Hematopoietic multipotent progenitor cell treated with erythropoietin and hydrocortisone succinate and interleukin-3 and kit ligand, for 6 days (in vitro differentiated cells): ENCODE results near the gene EARS2.
"Not testable (repeated sequence)": the region's sequence is repeated elsewhere in the genome, so short reads cannot be mapped to it uniquely, and the experiment has no call there.

ENCODE experiments used
- DNase-seq: peaks from one replicate; pipeline ENCODE4 v3.0.0-alpha.2; 2015

EARS2 gene

GRCh38 chr16:23523876-23524385 lies 33.2 kb downstream of the EARS2 start:
- no peak for DNase-seq

- DNase-seq, result no peak
Observed at GRCh38 chr16:23523321-23523720, 33.8 kb downstream of the EARS2 start.

DNA sequence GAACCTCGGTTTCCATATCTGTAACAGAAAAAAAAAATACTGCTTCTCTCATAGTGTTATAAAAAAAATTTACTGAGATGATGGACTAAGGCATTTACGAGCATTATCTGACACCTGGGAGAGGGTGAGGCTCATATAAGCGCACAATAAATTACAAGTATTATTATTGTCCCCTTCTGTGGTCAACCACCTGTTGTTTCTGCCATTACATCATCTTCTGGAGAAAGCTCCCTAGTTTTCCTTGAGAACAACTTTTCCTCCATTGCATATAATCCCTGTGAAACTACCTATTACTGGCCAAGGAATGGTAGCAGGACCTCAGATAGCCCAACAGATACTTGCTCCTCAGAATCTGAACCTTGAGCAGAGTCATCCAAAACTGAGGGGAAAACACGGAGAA lies 35.2 kb downstream of the EARS2 start:
- DNase-seq, result no peak

DNA sequence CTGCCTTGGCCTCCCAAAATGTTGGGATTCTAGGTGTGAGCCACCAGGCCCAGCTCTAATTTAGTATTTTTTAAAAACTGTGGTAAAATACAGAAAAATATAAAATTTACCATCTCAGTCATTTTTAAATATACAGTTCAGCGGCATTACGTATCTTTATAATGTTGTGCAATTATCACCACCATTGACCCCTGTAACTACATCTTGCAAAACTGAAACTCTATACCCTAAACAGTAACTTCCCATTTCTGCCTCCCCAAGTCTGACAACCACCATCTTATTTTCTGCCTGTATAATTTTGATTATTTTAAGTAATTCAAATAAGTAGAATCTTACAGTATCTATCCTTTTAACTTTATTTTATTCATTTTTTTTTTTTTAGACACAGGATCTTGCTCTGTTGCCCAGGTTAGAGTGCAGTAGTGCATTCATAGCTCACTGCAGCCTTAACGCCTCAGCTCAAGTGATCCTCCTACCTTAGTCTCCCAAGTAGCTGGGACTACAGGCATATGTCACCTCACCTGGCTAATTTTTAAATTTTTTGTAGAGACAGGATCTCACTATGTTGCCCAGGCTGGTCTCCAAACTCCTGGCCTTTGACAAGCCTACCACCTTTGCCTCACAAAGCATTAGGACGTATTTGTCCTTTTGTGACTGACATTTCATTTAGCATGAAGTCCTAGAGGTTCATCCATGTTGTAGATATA lies 36.0 kb downstream of the EARS2 start:
- peak; percentile 48 for DNase-seq

DNA sequence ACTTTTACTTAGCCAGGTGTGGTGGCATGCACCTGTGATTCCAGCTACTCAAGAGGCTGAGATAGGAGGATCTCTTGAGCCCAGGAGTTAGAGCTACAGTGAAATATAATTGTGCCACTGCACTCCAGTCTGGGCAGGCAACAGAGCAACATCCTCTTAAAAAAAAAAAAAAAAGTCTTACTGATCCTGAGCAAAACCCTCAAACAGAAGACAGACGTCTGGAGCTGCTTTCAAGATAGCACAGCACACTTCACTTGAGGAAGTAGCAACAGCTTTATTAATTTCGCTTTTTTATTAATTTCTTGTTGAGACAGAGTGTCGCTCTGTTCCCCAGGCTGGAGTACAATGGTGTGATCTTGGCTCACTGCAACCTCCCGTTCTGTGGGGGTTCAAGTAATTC lies 36.6 kb downstream of the EARS2 start:
- no peak for DNase-seq

- no peak for DNase-seq
Observed at GRCh38 chr16:23519282-23519681, 37.9 kb downstream of the EARS2 start.

GRCh38 chr16:23518435-23518891 lies 38.7 kb downstream of the EARS2 start:
- peak; percentile 53 for DNase-seq

DNA sequence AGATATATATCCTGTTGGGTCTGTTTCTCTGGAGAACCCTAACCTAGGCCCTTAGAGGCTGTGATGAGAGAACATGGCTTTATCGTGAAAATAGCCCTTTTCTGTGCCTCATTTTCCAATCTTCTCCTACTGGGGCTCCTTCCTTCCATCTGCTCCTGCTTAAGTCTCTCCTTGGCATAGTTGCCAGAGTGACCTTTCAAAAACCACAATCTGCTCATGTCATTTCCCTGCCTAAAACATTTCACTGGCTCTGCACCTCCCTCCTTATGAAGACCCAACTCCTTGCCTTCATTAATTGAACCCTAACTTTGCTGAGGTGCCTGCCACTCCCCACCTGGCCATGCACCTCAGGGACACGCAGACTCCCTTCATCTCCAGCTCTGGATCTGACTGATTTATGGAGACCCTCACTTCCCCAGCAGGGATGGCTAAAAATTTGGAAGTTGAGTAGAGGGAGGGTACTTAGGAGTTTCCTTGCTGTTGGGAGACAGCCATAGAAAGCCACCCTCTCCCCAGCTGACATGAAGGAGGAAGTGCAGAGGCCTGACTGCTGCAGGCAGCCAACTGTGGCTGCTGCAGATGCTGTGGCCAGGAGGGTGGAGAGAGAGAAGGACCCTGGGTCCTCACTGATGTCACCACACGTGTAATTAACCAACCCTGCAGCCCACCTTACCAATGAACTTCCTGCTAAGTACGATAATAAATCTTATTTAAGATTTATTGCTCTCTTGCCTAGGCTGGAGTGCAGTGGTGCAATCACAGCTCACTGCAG lies 40.6 kb downstream of the EARS2 start:
- peak; percentile 51 for DNase-seq

DNA sequence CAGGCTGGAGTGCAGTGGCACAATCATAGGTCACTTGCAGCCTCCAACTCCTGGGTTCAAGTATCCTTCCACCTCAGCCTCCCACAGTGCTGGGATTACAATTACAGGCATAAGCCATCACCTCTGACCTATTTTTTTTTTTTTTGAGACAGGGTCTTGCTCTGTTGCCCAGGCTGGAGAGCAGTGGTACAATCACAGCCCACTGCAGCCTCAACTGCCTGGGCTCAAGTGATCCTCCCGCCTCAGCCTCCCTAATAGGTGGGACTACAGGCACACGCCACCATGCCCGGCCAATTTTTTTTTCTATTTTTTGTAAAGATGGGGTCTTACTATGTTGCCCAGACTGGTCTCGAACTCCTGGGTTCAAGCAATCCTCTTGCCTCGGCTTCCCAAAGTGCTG lies 41.3 kb downstream of the EARS2 start:
- no peak for DNase-seq

DNA sequence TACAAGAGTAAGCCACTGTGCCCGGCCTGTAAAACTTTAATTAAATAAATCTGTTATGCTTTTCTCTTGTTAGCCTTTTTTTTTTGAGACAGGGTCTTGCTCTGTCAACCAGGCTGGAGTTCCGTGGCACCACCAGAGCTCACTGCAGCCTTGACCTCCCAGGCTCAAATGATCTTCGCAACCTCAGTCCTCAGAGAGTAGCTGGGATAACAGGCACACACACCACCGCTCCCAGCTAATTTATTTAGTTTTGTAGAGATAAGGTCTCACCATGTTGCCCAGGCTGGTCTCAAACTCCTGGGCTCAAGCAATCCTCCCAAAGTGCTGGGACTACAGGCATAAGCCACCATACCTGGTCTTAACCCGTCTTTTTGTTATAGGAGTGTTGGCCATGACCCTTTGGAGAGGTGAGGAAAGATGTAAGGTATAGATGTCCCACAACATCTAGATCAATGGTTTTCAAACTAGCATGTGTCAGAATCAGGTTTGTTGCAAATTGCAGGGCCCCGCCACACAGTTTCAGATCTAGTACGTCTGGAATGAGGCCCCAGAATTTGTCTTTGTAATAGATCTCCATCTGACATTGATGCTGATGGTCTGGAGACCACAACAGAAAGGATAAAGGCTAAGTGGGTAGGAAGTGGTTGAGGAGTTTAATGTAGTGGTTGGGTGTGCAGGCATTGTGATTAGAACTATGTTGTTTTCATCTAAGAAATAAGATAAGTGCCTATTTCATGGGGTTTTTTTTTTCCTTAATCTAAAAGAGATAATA lies 42.6 kb downstream of the EARS2 start:
- DNase-seq, result peak; percentile 64

DNA sequence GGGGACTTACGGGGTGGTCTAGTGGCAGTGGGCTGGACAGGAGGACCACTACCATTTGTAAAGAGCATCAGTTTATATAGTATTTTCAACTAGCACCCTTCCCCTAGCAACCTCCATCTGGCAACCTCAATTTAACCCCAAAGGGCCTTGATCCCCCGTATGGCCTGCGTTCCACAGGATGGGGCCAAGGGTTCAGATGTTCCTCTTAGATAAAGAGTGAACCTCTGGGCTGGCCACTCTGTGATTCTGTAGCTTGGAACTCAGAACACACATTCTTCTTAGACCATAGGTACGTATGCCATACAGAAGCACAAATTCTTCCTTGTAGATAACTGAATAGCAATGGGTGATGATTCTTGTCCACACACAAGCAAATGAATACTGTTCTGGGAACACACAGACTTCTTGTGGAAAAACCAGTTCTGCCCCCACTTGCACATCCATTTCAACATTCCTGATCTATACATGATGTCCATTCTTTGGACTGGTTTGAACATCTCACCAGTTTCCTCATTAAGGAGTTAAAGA lies 44.9 kb downstream of the EARS2 start:
- DNase-seq, result peak; percentile 46

- DNase-seq, result no peak
Observed at GRCh38 chr16:23511731-23512130, 45.4 kb downstream of the EARS2 start.

GRCh38 chr16:23510915-23511270 lies 46.3 kb downstream of the EARS2 start:
- not testable (repeated sequence) for DNase-seq

- peak; percentile 88 for DNase-seq
Observed at GRCh38 chr16:23510164-23510914, 46.8 kb downstream of the EARS2 start, which contains the start of gene GGA2. TSS of gene GGA2 (minus strand) at chr16:23510494. CDS start at chr16:23510411, 83 bp downstream.

GRCh38 chr16:23509782-23510163 lies 47.4 kb downstream of the EARS2 start:
- DNase-seq, result peak; percentile 76

GRCh38 chr16:23509441-23509754 lies 47.8 kb downstream of the EARS2 start:
- DNase-seq, result no peak

GRCh38 chr16:23508589-23509440 lies 48.3 kb downstream of the EARS2 start:
- peak; percentile 72 for DNase-seq

- DNase-seq, result no peak
Observed at GRCh38 chr16:23506606-23506994, 50.5 kb downstream of the EARS2 start.

GRCh38 chr16:23505671-23506605 lies 51.2 kb downstream of the EARS2 start:
- DNase-seq, result peak; percentile 31

DNA sequence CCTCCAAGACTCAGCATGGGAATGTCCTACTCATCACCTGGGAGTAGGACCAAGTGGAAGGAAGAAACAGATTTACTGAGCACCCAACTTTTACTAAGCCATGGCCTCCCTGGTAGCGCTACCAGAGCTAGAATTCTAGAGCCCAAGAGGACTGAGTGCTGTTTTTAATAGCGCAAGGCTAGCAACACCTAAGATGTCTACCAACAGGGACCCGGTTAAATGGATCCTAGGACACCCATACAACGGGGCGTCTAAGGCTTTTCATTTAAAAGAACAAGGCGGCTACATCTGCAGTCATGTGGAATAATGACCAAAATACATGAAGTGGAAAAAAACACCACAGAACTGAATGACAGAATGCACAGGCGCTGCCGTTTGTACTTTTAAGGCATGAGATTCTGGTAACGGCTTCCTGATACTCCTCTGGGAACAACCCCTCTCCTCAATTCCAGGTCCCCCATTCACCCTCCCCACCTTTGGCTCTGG lies 51.9 kb downstream of the EARS2 start:
- no peak for DNase-seq
